Hepatocyte (in vitro differentiated cells): ENCODE measurements around the gene CMIP. TPM values are rescaled to one million over a fixed set of nuclear protein-coding genes. Genes with fewer than 3 reads are reported as not detected.

Experiments used
- DNase-seq: peaks from one replicate; pipeline ENCODE4 v3.0.0-alpha.2; 2016; ENCODE audit warnings: low spot score
- H2AFZ ChIP-seq: fragments of 200-600 bp; sonication (generic); 2 replicates; pipeline ENCODE4 v1.6.0; 2016; ENCODE audit warnings: antibody characterized with exemption, mild to moderate bottlenecking
- H3K27ac ChIP-seq: fragments of 200-600 bp; sonication (generic); 2 replicates; pipeline ENCODE4 v1.5.1; 2016; ENCODE audit warnings: mild to moderate bottlenecking
- H3K27me3 ChIP-seq: fragments of 200-600 bp; sonication (generic); 2 replicates; pipeline ENCODE4 v1.6.1; 2016
- H3K36me3 ChIP-seq: fragments of 200-600 bp; sonication (generic); replicated peaks from 2 replicates; pipeline ENCODE4 v1.5.1; 2016; ENCODE audit warnings: low read depth; ENCODE audit not compliant: insufficient read depth
- H3K4me1 ChIP-seq: fragments of 200-600 bp; sonication (generic); 2 replicates; pipeline ENCODE4 v1.5.1; 2016; ENCODE audit warnings: mild to moderate bottlenecking, moderate library complexity; ENCODE audit not compliant: insufficient read depth
- H3K4me2 ChIP-seq: fragments of 200-600 bp; sonication (generic); 2 replicates; pipeline ENCODE4 v1.6.0; 2016
- H3K4me3 ChIP-seq: fragments of 200-600 bp; sonication (generic); 2 replicates; pipeline ENCODE4 v1.5.1; 2016; ENCODE audit warnings: mild to moderate bottlenecking
- H3K79me2 ChIP-seq: fragments of 200-600 bp; sonication (generic); 2 replicates; pipeline ENCODE4 v1.6.0; 2017; ENCODE audit warnings: mild to moderate bottlenecking
- H3K9me2 ChIP-seq: fragments of 200-600 bp; sonication (generic); replicated peaks from 2 replicates; pipeline ENCODE4 v1.6.0; 2017; ENCODE audit warnings: mild to moderate bottlenecking; ENCODE audit not compliant: insufficient read depth
- H3K9me3 ChIP-seq: fragments of 200-600 bp; sonication (generic); 2 replicates; pipeline ENCODE4 v1.5.1; 2016; ENCODE audit warnings: low read depth, mild to moderate bottlenecking
- H4K20me1 ChIP-seq: fragments of 200-600 bp; sonication (generic); 2 replicates; pipeline ENCODE4 v1.6.0; 2016; ENCODE audit warnings: mild to moderate bottlenecking; ENCODE audit not compliant: insufficient read depth, poor library complexity, severe bottlenecking
- CTCF ChIP-seq: fragments of 200-600 bp; sonication (generic); IDR thresholded peaks from 2 replicates; pipeline ENCODE4 v1.5.1; 2016; ENCODE audit warnings: antibody characterized with exemption, mild to moderate bottlenecking; ENCODE audit not compliant: poor library complexity
- EZH2 ChIP-seq: fragments of 200-600 bp; sonication (generic); IDR thresholded peaks from 2 replicates; pipeline ENCODE4 v1.6.1; 2016; ENCODE audit warnings: antibody characterized with exemption, mild to moderate bottlenecking, borderline replicate concordance
- EZH2phosphoT487 ChIP-seq: fragments of 200-600 bp; sonication (generic); IDR thresholded peaks from one replicate; pipeline ENCODE4 v1.6.1; 2018; ENCODE audit warnings: antibody characterized with exemption, mild to moderate bottlenecking, low read depth, moderate library complexity; ENCODE audit not compliant: unreplicated experiment, severe bottlenecking
- WGBS: methylation state at CpG from one replicate; pipeline ENCODE4 v1.1.6; 2016; ENCODE audit warnings: low lambda C conversion rate; ENCODE audit errors: missing lambda C conversion rate; 5-methylcytosine and 5-hydroxymethylcytosine counted together
- polyA plus RNA-seq: library from polyadenylated mRNA; unstranded; fragments of >200 nt; fragmentation: Nextera tagmentation; extraction: Ambion mirVana; gene quantifications from 2 replicates; pipeline ENCODE4 v1.2.1, GENCODE V29; 2016
- total RNA-seq: library from RNA; depleted of rRNA; stranded (reverse); fragments of >200 nt; gene quantifications from 2 replicates; pipeline ENCODE4 v1.2.3, GENCODE V29; 2014

Gene CMIP
- total and polyA plus RNA-seq, 2 experiments from 2014 or later: 5.8 to 17.8 TPM

- 74% methylated on average over 13 of the region's 13 CpGs for WGBS
- DNase-seq: no peak
- no peak overlapping the region for H3K4me2 ChIP-seq
- TF ChIP-seq EZH2 (no peak), CTCF (no peak), EZH2phosphoT487 (no peak)
- peaks cover 99% of the 10 kb centered on the region for H3K79me2 ChIP-seq
- no peak overlapping the region for H2AFZ ChIP-seq
- H3K9me2 ChIP-seq: no peaks in the 10 kb centered on the region
- H4K20me1 ChIP-seq: peaks cover 89% of the 10 kb centered on the region
- H3K36me3 ChIP-seq: no peaks in the 10 kb centered on the region
- no peaks in the 10 kb centered on the region for H3K9me3 ChIP-seq
- H3K4me1 ChIP-seq: peaks cover 11% of the 10 kb centered on the region
- no peaks in the 10 kb centered on the region for H3K27me3 ChIP-seq
- H3K4me3 ChIP-seq: no peak overlapping the region
- no peak overlapping the region for H3K27ac ChIP-seq
Observed at GRCh38 chr16:81469710-81470535, 25.3 kb downstream of the CMIP start.

- Histone ChIP-seq H3K4me2 (no peak overlapping the region), H3K4me3 (no peak overlapping the region), H4K20me1 (peaks cover 82% of the 10 kb centered on the region), H3K9me2 (no peaks in the 10 kb centered on the region), H3K9me3 (no peaks in the 10 kb centered on the region), H2AFZ (no peak overlapping the region), H3K79me2 (peaks cover 96% of the 10 kb centered on the region), H3K4me1 (peaks cover 11% of the 10 kb centered on the region), H3K27ac (no peak overlapping the region), H3K27me3 (no peaks in the 10 kb centered on the region), H3K36me3 (no peaks in the 10 kb centered on the region)
- 98% methylated on average over 9 of the region's 9 CpGs for WGBS
- DNase-seq: no peak
- no peak for TF ChIP-seq EZH2phosphoT487
- TF ChIP-seq CTCF: no peak
- no peak for TF ChIP-seq EZH2
Observed at GRCh38 chr16:81470796-81471636, 26.4 kb downstream of the CMIP start.

- Histone ChIP-seq H3K4me2 (no peak overlapping the region), H3K79me2 (peaks cover 96% of the 10 kb centered on the region), H3K27me3 (no peaks in the 10 kb centered on the region), H4K20me1 (peaks cover 75% of the 10 kb centered on the region), H2AFZ (no peak overlapping the region), H3K9me2 (no peaks in the 10 kb centered on the region), H3K36me3 (no peaks in the 10 kb centered on the region), H3K27ac (no peak overlapping the region), H3K4me1 (peaks cover 11% of the 10 kb centered on the region), H3K9me3 (no peaks in the 10 kb centered on the region), H3K4me3 (no peak overlapping the region)
- WGBS: 98% methylated on average over 8 of the region's 8 CpGs
- no peak for TF ChIP-seq EZH2phosphoT487
- TF ChIP-seq EZH2: no peak
- TF ChIP-seq CTCF: no peak
- no peak for DNase-seq
Observed at GRCh38 chr16:81471882-81472281, 27.3 kb downstream of the CMIP start.
